CD4-positive, alpha-beta memory T cell (primary cell): ENCODE data around the gene PRR14L. TPM values are rescaled to one million over a fixed set of nuclear protein-coding genes. Genes with fewer than 3 reads are reported as not detected.
A peak's percentile ranks its signal among the peaks of the same experiment; 100 is the strongest.
"Not testable (repeated sequence)": the region's sequence is repeated elsewhere in the genome, so short reads cannot be mapped to it uniquely, and the experiment has no call there.

ENCODE experiments used
- CTCF ChIA-PET: fragments of 350-600 bp; sonication (Branson Sonifier 250); formaldehyde crosslinking; loops from one replicate; lab custom pipeline; 2021; ENCODE audit warnings: inconsistent platforms; ENCODE audit not compliant: partially characterized antibody; lab: Charles Lee
- POLR2A ChIA-PET: fragments of 350-600 bp; sonication (Branson Sonifier 250); formaldehyde crosslinking; loops from one replicate; lab custom pipeline; 2021; ENCODE audit not compliant: partially characterized antibody; lab: Charles Lee
- DNase-seq, 5 donors: peaks; one replicate each; pipeline versions ENCODE4 v3.0.0 to v3.0.0-alpha.2; 2020 to 2022; ENCODE audit warnings: mixed read lengths in 1 of 5
- H3K27ac ChIP-seq: one replicate; pipeline ENCODE4 v1.7.0; 2013; ENCODE audit warnings: low read depth, low read length
- H3K27me3 ChIP-seq: 2 replicates; pipeline ENCODE4 v1.7.0; 2013; ENCODE audit warnings: mild to moderate bottlenecking, low read length, moderate library complexity; ENCODE audit not compliant: insufficient read depth
- H3K36me3 ChIP-seq: 2 replicates; pipeline ENCODE4 v1.7.0; 2013; ENCODE audit warnings: mild to moderate bottlenecking, low read length, moderate library complexity; ENCODE audit not compliant: insufficient read depth
- H3K4me1 ChIP-seq: 2 replicates; pipeline ENCODE4 v1.7.0; 2013; ENCODE audit warnings: mild to moderate bottlenecking, low read length, moderate library complexity; ENCODE audit not compliant: insufficient read depth
- H3K4me3 ChIP-seq, 2 donors: one replicate each; pipeline ENCODE4 v1.7.0; 2013; ENCODE audit warnings: low read length in 2 of 2, mild to moderate bottlenecking in 1 of 2
- H3K9me3 ChIP-seq, 2 donors: one replicate each; pipeline ENCODE4 v1.7.0; 2013; ENCODE audit warnings: low read length in 2 of 2, control low read depth in 1 of 2; ENCODE audit not compliant: control insufficient read depth in 1 of 2
- H3K27ac Mint-ChIP-seq, 7 donors: one replicate each; pipeline ENCODE4 v1.8.0; 2020 to 2021; ENCODE audit warnings: mixed read lengths in 7 of 7, mild to moderate bottlenecking in 6 of 7, inconsistent platforms in 3 of 7, moderate library complexity in 3 of 7
- H3K27me3 Mint-ChIP-seq, 2 donors: one replicate each; pipeline ENCODE4 v1.8.0; 2020 to 2021; ENCODE audit warnings: mixed read lengths in 2 of 2
- H3K36me3 Mint-ChIP-seq, 2 donors: one replicate each; pipeline ENCODE4 v1.8.0; 2020 to 2021; ENCODE audit warnings: mixed read lengths in 2 of 2, inconsistent platforms in 1 of 2, mild to moderate bottlenecking in 1 of 2
- H3K4me1 Mint-ChIP-seq, 4 donors: one replicate each; pipeline ENCODE4 v1.8.0; 2020 to 2021; ENCODE audit warnings: mixed read lengths in 4 of 4, mild to moderate bottlenecking in 1 of 4
- H3K4me3 Mint-ChIP-seq, 8 donors: one replicate each; pipeline ENCODE4 v1.8.0; 2020 to 2021; ENCODE audit warnings: mixed read lengths in 8 of 8, mild to moderate bottlenecking in 7 of 8, moderate library complexity in 6 of 8, inconsistent platforms in 3 of 8
- H3K9me3 Mint-ChIP-seq, 8 donors: one replicate each; pipeline ENCODE4 v1.8.0; 2020 to 2021; ENCODE audit warnings: mixed read lengths in 8 of 8, mild to moderate bottlenecking in 5 of 8, inconsistent platforms in 3 of 8, moderate library complexity in 1 of 8
- intact Hi-C: fragments of 100-400 bp; cut with micrococcal nuclease; formaldehyde crosslinking; loops from one replicate; pipeline ENCODE4 v1.15.1; 2023
- polyA plus RNA-seq, 2 donors: library from polyadenylated mRNA; unstranded; fragments of 300-500 nt; fragmentation: Illumina TruSeq; gene quantifications; one replicate each; pipeline ENCODE4 v1.2.3, GENCODE V29; 2021
- total RNA-seq, 2 experiments: library from RNA; stranded (reverse); gene quantifications; one replicate each; pipeline ENCODE4 v1.2.3, GENCODE V29; 2021

The PRR14L gene
- total and polyA plus RNA-seq, 4 experiments from 2014 or later = 13.4 to 72.6 (median 53.6) TPM

- H3K27ac Mint-ChIP-seq = no peak overlapping the region
Measured at GRCh38 chr22:31715147-31715778, 34.7 kb downstream of the PRR14L start.

GRCh38 chr22:31711226-31711625, 38.7 kb downstream of the PRR14L start:
- peaks cover 38 to 51% of the 10 kb centered on the region in 2 donors for H3K36me3 Mint-ChIP-seq
- peaks cover 38% of the 10 kb centered on the region for H3K36me3 ChIP-seq

More at GRCh38 chr22:31715147-31715778, 34.7 kb downstream of the PRR14L start:
- peaks cover 54% of the 10 kb centered on the region for H3K36me3 ChIP-seq
- Mint-ChIP-seq H3K36me3 (peaks cover 48 to 65% of the 10 kb centered on the region in 2 donors), H3K9me3 (no peaks in the 10 kb centered on the region), H3K4me1 (peaks cover 0 to 5% (median 2%) of the 10 kb centered on the region in 4 donors), H3K27me3 (no peaks in the 10 kb centered on the region), H3K4me3 (no peak overlapping the region)
- no peak overlapping the region for H3K4me3 ChIP-seq
- H3K27ac ChIP-seq = no peak overlapping the region
- ChIA-PET POLR2A (no interaction called here), CTCF (no interaction called here)
- no peaks in the 10 kb centered on the region for H3K4me1 ChIP-seq
- intact Hi-C loops = no loop called here
- no peak for DNase-seq
- no peaks in the 10 kb centered on the region for H3K27me3 ChIP-seq
- no peaks in the 10 kb centered on the region for H3K9me3 ChIP-seq

GRCh38 chr22:31707519-31707918, 42.4 kb downstream of the PRR14L start:
- no peaks in the 10 kb centered on the region for H3K9me3 ChIP-seq
- DNase-seq = no peak
- Mint-ChIP-seq H3K27me3 (no peaks in the 10 kb centered on the region), H3K4me1 (peaks cover 0 to 4% (median 2%) of the 10 kb centered on the region in 4 donors), H3K4me3 (no peak overlapping the region), H3K9me3 (no peaks in the 10 kb centered on the region), H3K36me3 (peaks cover 29 to 35% of the 10 kb centered on the region in 2 donors), H3K27ac (no peak overlapping the region)
- H3K36me3 ChIP-seq = peaks cover 20% of the 10 kb centered on the region
- H3K27ac ChIP-seq = no peak overlapping the region
- intact Hi-C loops = no loop called here
- H3K27me3 ChIP-seq = no peaks in the 10 kb centered on the region
- no peak overlapping the region for H3K4me3 ChIP-seq
- CTCF ChIA-PET = interaction anchor here (0.7 kb wide), 1 partner anchor 21 kb away, joined by 3 read pairs; no protein-coding TSS in a partner anchor
- H3K4me1 ChIP-seq = no peaks in the 10 kb centered on the region
- POLR2A ChIA-PET = no interaction called here

More at GRCh38 chr22:31711226-31711625, 38.7 kb downstream of the PRR14L start:
- H3K4me3 Mint-ChIP-seq, H3K4me3 ChIP-seq, H3K4me1 ChIP-seq, H3K4me1 Mint-ChIP-seq, H3K27ac ChIP-seq, H3K9me3 ChIP-seq, H3K27ac Mint-ChIP-seq, H3K9me3 Mint-ChIP-seq, DNase-seq, H3K27me3 Mint-ChIP-seq, intact Hi-C loops, POLR2A ChIA-PET, CTCF ChIA-PET, H3K27me3 ChIP-seq: not testable (repeated sequence)

- H3K36me3 ChIP-seq = peaks cover 10% of the 10 kb centered on the region
- Mint-ChIP-seq H3K9me3 (peaks cover 0 to 2% (median 0%) of the 10 kb centered on the region in 8 donors), H3K36me3 (peaks cover 38 to 55% of the 10 kb centered on the region in 2 donors), H3K4me1 (peaks cover 8 to 14% (median 11%) of the 10 kb centered on the region in 4 donors), H3K27ac (peak overlapping the region in 2 of 7 donors; percentile 15 to 79), H3K27me3 (no peaks in the 10 kb centered on the region), H3K4me3 (no peak overlapping the region)
- no peaks in the 10 kb centered on the region for H3K9me3 ChIP-seq
- no peak overlapping the region for H3K4me3 ChIP-seq
- peaks cover 12% of the 10 kb centered on the region for H3K4me1 ChIP-seq
- ChIA-PET CTCF (interaction anchor here (1.0 to 2.0 kb wide), 2 partner anchors 29 to 275 kb away, joined by 3 to 4 read pairs; no protein-coding TSS in a partner anchor), POLR2A (interaction anchor here (1.4 kb wide), 1 partner anchor 19 kb away, joined by 3 read pairs; no protein-coding TSS in a partner anchor)
- no peaks in the 10 kb centered on the region for H3K27me3 ChIP-seq
- DNase-seq = no peak
- no peak overlapping the region for H3K27ac ChIP-seq
- intact Hi-C loops = no loop called here
Measured at GRCh38 chr22:31695423-31695822, 54.5 kb downstream of the PRR14L start.

- not testable (repeated sequence) for H3K9me3 ChIP-seq, H3K9me3 Mint-ChIP-seq
Measured at GRCh38 chr22:31694046-31694445, 55.9 kb downstream of the PRR14L start.

GRCh38 chr22:31692186-31692886, 57.6 kb downstream of the PRR14L start:
- Mint-ChIP-seq H3K4me1 (peaks cover 8 to 14% (median 11%) of the 10 kb centered on the region in 4 donors), H3K9me3 (peaks cover 0 to 2% (median 0%) of the 10 kb centered on the region in 8 donors), H3K36me3 (peaks cover 42 to 46% of the 10 kb centered on the region in 2 donors), H3K4me3 (no peak overlapping the region), H3K27ac (peak overlapping the region in 6 of 7 donors; percentile 3 to 85 (median 61)), H3K27me3 (no peaks in the 10 kb centered on the region)
- no peak overlapping the region for H3K27ac ChIP-seq
- H3K9me3 ChIP-seq = no peaks in the 10 kb centered on the region
- intact Hi-C loops = no loop called here
- H3K4me1 ChIP-seq = peaks cover 12% of the 10 kb centered on the region
- ChIA-PET CTCF (no interaction called here), POLR2A (interaction anchor here (0.6 kb wide), 1 partner anchor 52 kb away, joined by 4 read pairs; no protein-coding TSS in a partner anchor)
- H3K36me3 ChIP-seq = peaks cover 10% of the 10 kb centered on the region
- no peak overlapping the region for H3K4me3 ChIP-seq
- peak in 2 of 5 donors; percentile 16 to 20 for DNase-seq
- no peaks in the 10 kb centered on the region for H3K27me3 ChIP-seq

More at GRCh38 chr22:31694046-31694445, 55.9 kb downstream of the PRR14L start:
- H3K36me3 ChIP-seq, CTCF ChIA-PET, H3K4me3 ChIP-seq, H3K27ac ChIP-seq, H3K4me3 Mint-ChIP-seq, H3K27me3 ChIP-seq, intact Hi-C loops, H3K27me3 Mint-ChIP-seq, DNase-seq: not testable (repeated sequence)
- POLR2A ChIA-PET = interaction anchor here (1.3 to 1.4 kb wide), 2 partner anchors 17 to 32 kb away, joined by 3 read pairs; partner anchors contain the start of gene PISD
- H3K4me1 ChIP-seq = peaks cover 12% of the 10 kb centered on the region
- Mint-ChIP-seq H3K4me1 (peaks cover 8 to 14% (median 11%) of the 10 kb centered on the region in 4 donors), H3K36me3 (peaks cover 34 to 47% of the 10 kb centered on the region in 2 donors), H3K27ac (peak overlapping the region in 1 of 7 donors; percentile 36)

GRCh38 chr22:31691408-31691807, 58.5 kb downstream of the PRR14L start:
- POLR2A ChIA-PET = interaction anchor here (0.6 kb wide), 1 partner anchor 51 kb away, joined by 4 read pairs; no protein-coding TSS in a partner anchor
- peak overlapping the region in 1 of 7 donors; percentile 29 for H3K27ac Mint-ChIP-seq

More at GRCh38 chr22:31691408-31691807, 58.5 kb downstream of the PRR14L start:
- Mint-ChIP-seq H3K4me1 (peaks cover 8 to 14% (median 11%) of the 10 kb centered on the region in 4 donors), H3K36me3 (peaks cover 41 to 43% of the 10 kb centered on the region in 2 donors), H3K27me3 (no peaks in the 10 kb centered on the region), H3K4me3 (no peak overlapping the region), H3K9me3 (peaks cover 0 to 2% (median 0%) of the 10 kb centered on the region in 8 donors)
- Histone ChIP-seq H3K9me3 (no peaks in the 10 kb centered on the region), H3K27ac (no peak overlapping the region), H3K27me3 (no peaks in the 10 kb centered on the region), H3K36me3 (peaks cover 6% of the 10 kb centered on the region), H3K4me3 (no peak overlapping the region), H3K4me1 (peaks cover 12% of the 10 kb centered on the region)
- intact Hi-C loops = no loop called here
- CTCF ChIA-PET = interaction anchor here (1.5 to 2.7 kb wide), 2 partner anchors 15 to 26 kb away, joined by 4 to 12 read pairs; no protein-coding TSS in a partner anchor
- no peak for DNase-seq
